Heart left ventricle (tissue), 16 donors: ENCODE results near the gene EPN2. TPM values are rescaled to one million over a fixed set of nuclear protein-coding genes. Genes with fewer than 3 reads are reported as not detected.
"Not testable (repeated sequence)": the region's sequence is repeated elsewhere in the genome, so short reads cannot be mapped to it uniquely, and the experiment has no call there.

ENCODE experiments used
- ATAC-seq, 4 donors: fragments of 200-7000 bp; cut with Tn5 transposase; one replicate each; pipeline ENCODE4 v1.9.1; 2020 to 2022; ENCODE audit warnings: moderate library complexity in 4 of 4, mild to moderate bottlenecking in 3 of 4, moderate number of reproducible peaks in 1 of 4
- DNase-seq, 5 donors: peaks; one replicate each; pipeline ENCODE4 v3.0.0-alpha.2; 2020
- H3K27ac ChIP-seq, 12 donors: fragments of 200-600 bp; sonication (generic) in 4 of 12; one replicate each; pipeline versions ENCODE4 v1.5.0 to v1.8.0; 2016 to 2022; ENCODE audit warnings: mild to moderate bottlenecking in 2 of 12
- H3K27me3 ChIP-seq, 9 donors: fragments of 200-600 bp; sonication (generic) in 2 of 9; one replicate each; pipeline versions ENCODE4 v1.5.1 to v1.8.0; 2016 to 2022; ENCODE audit warnings: mild to moderate bottlenecking in 3 of 9
- H3K36me3 ChIP-seq, 9 donors: fragments of 200-600 bp; sonication (generic) in 2 of 9; one replicate each; pipeline versions ENCODE4 v1.5.0 to v1.8.0; 2018 to 2022; ENCODE audit warnings: mild to moderate bottlenecking in 2 of 9
- H3K4me1 ChIP-seq, 12 donors: fragments of 200-600 bp; sonication (generic) in 4 of 12; one replicate each; pipeline versions ENCODE4 v1.5.0 to v1.8.0; 2016 to 2022; ENCODE audit warnings: mild to moderate bottlenecking in 3 of 12
- H3K4me3 ChIP-seq, 12 donors: fragments of 200-600 bp; sonication (generic) in 4 of 12; one replicate each; pipeline versions ENCODE4 v1.5.0 to v1.8.0; 2017 to 2022; ENCODE audit warnings: mild to moderate bottlenecking in 9 of 12, moderate library complexity in 4 of 12
- H3K9me3 ChIP-seq, 12 donors: fragments of 200-600 bp; sonication (generic) in 4 of 12; one replicate each; pipeline versions ENCODE4 v1.5.0 to v1.8.0; 2016 to 2022; ENCODE audit warnings: mild to moderate bottlenecking in 1 of 12
- POLR2A ChIP-seq, 2 donors: fragments of 450-650 bp; IDR thresholded peaks; one replicate each; pipeline ENCODE4 v1.6.1; 2017; ENCODE audit warnings: antibody characterized with exemption in 2 of 2, mild to moderate bottlenecking in 2 of 2, moderate library complexity in 2 of 2
- whole genome bisulfite sequencing, 4 donors: extraction: QIAGEN DNeasy Blood & Tissue Kit in 2 of 4; methylation state at CpG; one replicate each; pipeline versions ENCODE4 v1.1.5 to v1.1.7; 2013 to 2018; 5-methylcytosine and 5-hydroxymethylcytosine counted together
- intact Hi-C, 10 donors: fragments of 100-400 bp; cut with DNase I; formaldehyde crosslinking; loops; one replicate each; pipeline versions ENCODE4 v1.11.1 to v1.14.2; 2022
- polyA plus RNA-seq, 2 donors: library from polyadenylated mRNA; stranded (reverse); fragments of 200-250 nt; gene quantifications; one replicate each; pipeline ENCODE4 v1.2.3, GENCODE V29; 2013
- total RNA-seq, 9 donors: library from RNA; depleted of rRNA in 2 of 9; stranded (reverse); fragments of >200 nt in 2 of 9; fragmentation: NEBNext Ultra II Directional in 3 of 9; extraction: Animal tissue kit (Norgen Biotek cat#: 25700) in 3 of 9; gene quantifications; one replicate each; pipeline versions ENCODE4 v1.1.0 to v1.2.4, GENCODE V29; 2016 to 2023
- TF ChIP-seq, protein P1 (sequence below), 12 donors: fragments of 200-600 bp; sonication (generic) in 4 of 12; IDR thresholded peaks; one replicate each; pipeline versions ENCODE4 v1.5.0 to v1.8.0; 2018 to 2022; ENCODE audit warnings: antibody characterized with exemption in 12 of 12, mild to moderate bottlenecking in 5 of 12
- donor health status: ischemic (EF 13 %, LVEDD 7.1; RV severe dilation, severe dysfunction).
- donor health status: healthy with polysubstance abuse.
- donor health status: DM: no; HTN: yes; CAD: no.
- donor health status: DM: no; HTN: no; CAD: no.
- donor health status: ischemic (EF 25% LVEDD 6.9; RV normal size, moderate dysfunction).
- donor health status: ischemic (EF 25% LVEDD 5.7; RV mildly dilated, moderate dysfunction).
- donor health status: healthy.
- donor health status: DM: yes; HTN: yes; CAD: no.
- donor health status: ischemic (EF 35%, LVEDD 5.7; RV mildly dilated, moderate dysfunction).
- donor health status: nonischemic (EF 11% LVEDD 7.7; RV severe dilation, severe dysfunction).
- donor health status: DM: yes; HTN: yes; CAD: no.
- donor health status: PGD.
- donor health status: ischemic (EF 29% LVEDD 5.4; RV normal size, mild dysfunction).
- donor health status: nonischemic (EF 23%, LVEDD 6.1; RV moderate dilation, normal function).

The EPN2 gene
- total and polyA plus RNA-seq, 11 donors, result 26.4 to 114 (median 72.0) TPM

DNA sequence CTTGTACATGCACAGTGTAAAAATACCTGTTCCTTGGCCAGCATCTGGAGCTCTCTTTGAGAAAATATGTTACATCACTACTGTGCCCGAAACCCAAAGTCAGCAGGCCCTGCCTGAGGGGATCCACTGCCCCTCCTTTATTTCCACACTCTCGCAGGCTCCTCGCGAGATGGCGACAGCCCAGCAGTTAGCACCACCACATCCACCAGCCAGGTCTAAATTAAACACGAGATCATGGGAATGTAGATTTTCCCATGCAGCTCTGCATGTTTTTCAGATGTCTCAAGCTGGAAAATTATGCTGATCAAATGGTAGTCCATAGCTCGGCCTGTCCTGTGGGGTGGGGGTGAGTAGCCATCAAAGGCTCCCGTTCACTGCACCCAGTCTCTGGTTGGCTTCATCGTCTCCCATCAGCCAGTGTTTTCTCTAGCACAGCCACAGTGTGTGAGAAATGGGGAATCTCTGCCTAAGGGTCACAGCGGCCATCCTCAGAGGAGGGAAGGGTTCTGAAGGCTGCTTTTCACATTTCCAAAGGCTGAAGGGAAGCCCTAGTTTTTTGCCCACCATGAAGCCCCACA lies 34.7 kb downstream of the EPN2 start:
- H3K4me1 ChIP-seq, result peaks cover 14 to 90% (median 67%) of the 10 kb centered on the region in 12 donors
- no peak overlapping the region for H3K4me3 ChIP-seq
- peak in 2 of 4 donors; percentile 5 to 30 for ATAC-seq
- no peak for TF ChIP-seq POLR2A (IDR thresholded peaks at IDR 0.05)
- TF ChIP-seq, protein P1, sequence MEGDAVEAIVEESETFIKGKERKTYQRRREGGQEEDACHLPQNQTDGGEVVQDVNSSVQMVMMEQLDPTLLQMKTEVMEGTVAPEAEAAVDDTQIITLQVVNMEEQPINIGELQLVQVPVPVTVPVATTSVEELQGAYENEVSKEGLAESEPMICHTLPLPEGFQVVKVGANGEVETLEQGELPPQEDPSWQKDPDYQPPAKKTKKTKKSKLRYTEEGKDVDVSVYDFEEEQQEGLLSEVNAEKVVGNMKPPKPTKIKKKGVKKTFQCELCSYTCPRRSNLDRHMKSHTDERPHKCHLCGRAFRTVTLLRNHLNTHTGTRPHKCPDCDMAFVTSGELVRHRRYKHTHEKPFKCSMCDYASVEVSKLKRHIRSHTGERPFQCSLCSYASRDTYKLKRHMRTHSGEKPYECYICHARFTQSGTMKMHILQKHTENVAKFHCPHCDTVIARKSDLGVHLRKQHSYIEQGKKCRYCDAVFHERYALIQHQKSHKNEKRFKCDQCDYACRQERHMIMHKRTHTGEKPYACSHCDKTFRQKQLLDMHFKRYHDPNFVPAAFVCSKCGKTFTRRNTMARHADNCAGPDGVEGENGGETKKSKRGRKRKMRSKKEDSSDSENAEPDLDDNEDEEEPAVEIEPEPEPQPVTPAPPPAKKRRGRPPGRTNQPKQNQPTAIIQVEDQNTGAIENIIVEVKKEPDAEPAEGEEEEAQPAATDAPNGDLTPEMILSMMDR (IDR thresholded peaks at IDR 0.05), result no peak
- no peaks in the 10 kb centered on the region for H3K27me3 ChIP-seq
- intact Hi-C loops, result loop anchor here in 1 of 10 donors (2.0 kb wide), 1 partner anchor 21 kb away; no protein-coding TSS in a partner anchor
- WGBS, 4 donors, result 50 to 57% (median 53%) methylated on average over 9 to 10 of the region's 10 CpGs
- no peaks in the 10 kb centered on the region for H3K9me3 ChIP-seq
- peak overlapping the region; percentile 41 to 88 (median 74) for H3K27ac ChIP-seq
- peak in 3 of 5 donors; percentile 36 to 51 (median 38) for DNase-seq
- peaks cover 0 to 10% (median 0%) of the 10 kb centered on the region in 9 donors for H3K36me3 ChIP-seq

GRCh38 chr17:19273731-19274130 lies 36.6 kb downstream of the EPN2 start:
- intact Hi-C loops, result no loop called here
- peaks cover 11 to 72% (median 52%) of the 10 kb centered on the region in 12 donors for H3K4me1 ChIP-seq
- 80 to 86% (median 81%) methylated on average over 7 of the region's 7 CpGs for WGBS, 4 donors
- DNase-seq, result no peak
- no peaks in the 10 kb centered on the region for H3K27me3 ChIP-seq
- no peak for TF ChIP-seq POLR2A (IDR thresholded peaks at IDR 0.05)
- TF ChIP-seq, protein P1 (IDR thresholded peaks at IDR 0.05), result no peak
- no peak overlapping the region for H3K4me3 ChIP-seq
- no peaks in the 10 kb centered on the region for H3K9me3 ChIP-seq
- ATAC-seq, result no peak
- H3K36me3 ChIP-seq, result peaks cover 0 to 10% (median 0%) of the 10 kb centered on the region in 9 donors
- peak overlapping the region in 6 of 12 donors; percentile 9 to 88 (median 74) for H3K27ac ChIP-seq

DNA sequence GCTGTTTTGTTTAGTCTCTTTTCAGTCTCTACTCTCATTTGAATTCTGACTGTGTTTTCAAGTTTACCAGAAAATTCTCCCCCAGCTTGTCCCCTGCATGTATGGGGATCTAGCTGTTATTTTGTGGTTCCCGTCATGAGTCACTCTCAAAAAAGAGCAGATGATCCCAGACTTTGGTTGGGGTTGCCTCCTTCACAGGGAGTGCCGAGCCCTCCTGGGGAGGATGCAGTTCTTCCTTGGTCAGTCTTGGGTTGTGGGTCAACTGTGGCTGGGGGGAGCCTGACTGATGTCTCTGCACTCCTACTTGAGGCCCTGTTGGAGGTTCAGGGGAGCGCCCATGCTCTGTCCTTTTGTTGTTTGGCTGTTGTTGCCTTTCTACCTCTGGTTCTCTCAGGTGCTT lies 37.7 kb downstream of the EPN2 start:
- H3K9me3 ChIP-seq, result no peaks in the 10 kb centered on the region
- H3K4me3 ChIP-seq, result no peak overlapping the region
- H3K4me1 ChIP-seq, result peaks cover 7 to 68% (median 45%) of the 10 kb centered on the region in 12 donors
- H3K27me3 ChIP-seq, result no peaks in the 10 kb centered on the region
- WGBS, 4 donors, result 85 to 93% (median 87%) methylated on average over 3 of the region's 3 CpGs
- peak overlapping the region in 5 of 12 donors; percentile 19 to 46 (median 35) for H3K27ac ChIP-seq
- TF ChIP-seq POLR2A (IDR thresholded peaks at IDR 0.05), result no peak
- TF ChIP-seq, protein P1 (IDR thresholded peaks at IDR 0.05), result no peak
- no peak for ATAC-seq
- peak in 1 of 5 donors; percentile 3 for DNase-seq
- H3K36me3 ChIP-seq, result peaks cover 0 to 10% (median 0%) of the 10 kb centered on the region in 9 donors
- intact Hi-C loops, result no loop called here

DNA sequence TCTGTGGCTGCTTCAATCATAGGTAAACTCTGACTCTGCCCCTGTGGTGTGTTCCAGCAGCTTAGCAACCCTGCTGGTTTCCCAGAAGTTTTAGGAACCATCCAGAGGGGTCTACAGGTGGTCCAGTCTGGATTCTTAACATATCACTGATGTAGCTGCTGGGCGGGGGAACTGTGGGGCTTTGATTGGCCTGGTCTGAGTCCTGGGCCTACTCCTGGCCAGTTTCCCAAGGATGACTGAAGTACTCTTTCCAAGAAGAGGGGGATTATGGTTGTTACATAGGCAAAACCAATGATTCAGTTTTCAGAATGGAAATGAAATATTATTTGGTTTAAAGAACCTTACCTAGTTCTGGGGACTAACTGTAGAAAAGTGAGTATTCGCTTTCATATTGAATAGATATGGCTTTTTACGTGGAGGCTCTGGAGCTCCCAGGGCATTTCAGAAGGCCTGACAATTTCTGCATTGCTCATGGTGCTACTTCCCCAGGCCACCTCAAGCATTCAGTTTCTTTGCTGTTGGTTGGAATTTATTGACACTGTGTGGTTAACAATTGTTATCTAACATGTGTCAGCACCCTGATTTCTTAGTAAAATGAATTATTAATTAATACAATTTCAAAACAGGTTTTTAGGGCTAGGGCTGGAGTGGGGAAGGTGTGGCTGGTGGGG lies 38.4 kb downstream of the EPN2 start:
- no peaks in the 10 kb centered on the region for H3K9me3 ChIP-seq
- H3K4me3 ChIP-seq, result no peak overlapping the region
- peaks cover 0 to 10% (median 0%) of the 10 kb centered on the region in 9 donors for H3K36me3 ChIP-seq
- no peaks in the 10 kb centered on the region for H3K27me3 ChIP-seq
- peak in 1 of 5 donors; percentile 16 for DNase-seq
- TF ChIP-seq POLR2A (IDR thresholded peaks at IDR 0.05), result no peak
- TF ChIP-seq, protein P1 (IDR thresholded peaks at IDR 0.05), result no peak
- intact Hi-C loops, result no loop called here
- peak overlapping the region in 4 of 12 donors; percentile 19 to 46 (median 35) for H3K27ac ChIP-seq
- ATAC-seq, result no peak
- H3K4me1 ChIP-seq, result peaks cover 2 to 64% (median 39%) of the 10 kb centered on the region in 12 donors
- WGBS, 4 donors, result 80 to 91% (median 90%) methylated on average over 3 of the region's 3 CpGs

DNA sequence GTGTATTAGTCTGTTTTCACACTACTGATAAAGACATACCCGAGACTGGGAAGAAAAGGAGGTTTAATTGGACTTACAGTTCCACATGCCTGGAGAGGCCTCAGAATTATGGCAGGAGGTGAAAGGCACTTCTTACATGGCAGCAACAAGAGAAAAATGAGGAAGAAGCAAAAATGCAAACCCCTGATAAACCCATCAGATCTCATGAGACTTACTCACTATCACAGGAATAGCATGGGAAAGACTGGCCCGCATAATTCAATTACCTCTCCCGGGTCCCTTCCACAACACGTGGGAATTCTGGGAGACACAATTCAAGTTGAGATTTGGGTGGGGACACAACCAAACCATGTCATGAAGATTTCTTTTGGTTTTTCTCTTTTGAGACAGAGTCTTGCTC lies 41.1 kb downstream of the EPN2 start:
- Histone ChIP-seq H3K4me1 (peaks cover 0 to 55% (median 18%) of the 10 kb centered on the region in 12 donors), H3K27ac (peak overlapping the region in 1 of 12 donors; percentile 30), H3K36me3 (peaks cover 0 to 25% (median 11%) of the 10 kb centered on the region in 9 donors)
- H3K27me3 ChIP-seq, H3K9me3 ChIP-seq, ATAC-seq, intact Hi-C loops, H3K4me3 ChIP-seq, DNase-seq: not testable (repeated sequence)
- 82 to 87% (median 85%) methylated on average over 4 of the region's 4 CpGs for WGBS, 4 donors
